ENCODE measurements around the gene CREG1. TPM values are rescaled to one million over a fixed set of nuclear protein-coding genes. Genes with fewer than 3 reads are reported as not detected.

The CREG1 gene
- polyA plus RNA-seq, 5 donors, result 65.2 to 110 (median 95.2) TPM

DNA sequence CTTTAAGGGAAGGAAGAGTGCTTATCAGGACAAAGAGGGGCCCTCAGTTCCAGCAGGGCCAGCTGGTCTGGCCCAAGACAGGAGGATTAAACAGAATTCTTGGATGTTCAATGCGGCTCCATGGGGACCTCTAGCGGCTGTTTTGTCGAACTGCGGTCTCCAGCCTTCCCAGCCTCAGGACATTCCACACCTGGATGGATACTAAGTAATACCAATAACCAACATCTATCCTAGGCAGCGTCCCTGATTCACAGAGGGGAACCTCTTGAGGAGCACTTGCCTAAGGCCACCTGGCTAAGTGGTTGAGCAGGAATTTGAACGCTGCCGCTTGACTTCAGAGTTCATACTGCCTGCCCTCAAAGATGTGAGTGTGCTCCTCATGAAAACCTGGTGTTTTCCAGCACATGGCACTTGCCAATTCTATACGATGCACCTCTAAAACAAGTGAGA lies 19.7 kb downstream of the CREG1 start:
- DNase-seq, result peak; percentile 47 to 67

DNA sequence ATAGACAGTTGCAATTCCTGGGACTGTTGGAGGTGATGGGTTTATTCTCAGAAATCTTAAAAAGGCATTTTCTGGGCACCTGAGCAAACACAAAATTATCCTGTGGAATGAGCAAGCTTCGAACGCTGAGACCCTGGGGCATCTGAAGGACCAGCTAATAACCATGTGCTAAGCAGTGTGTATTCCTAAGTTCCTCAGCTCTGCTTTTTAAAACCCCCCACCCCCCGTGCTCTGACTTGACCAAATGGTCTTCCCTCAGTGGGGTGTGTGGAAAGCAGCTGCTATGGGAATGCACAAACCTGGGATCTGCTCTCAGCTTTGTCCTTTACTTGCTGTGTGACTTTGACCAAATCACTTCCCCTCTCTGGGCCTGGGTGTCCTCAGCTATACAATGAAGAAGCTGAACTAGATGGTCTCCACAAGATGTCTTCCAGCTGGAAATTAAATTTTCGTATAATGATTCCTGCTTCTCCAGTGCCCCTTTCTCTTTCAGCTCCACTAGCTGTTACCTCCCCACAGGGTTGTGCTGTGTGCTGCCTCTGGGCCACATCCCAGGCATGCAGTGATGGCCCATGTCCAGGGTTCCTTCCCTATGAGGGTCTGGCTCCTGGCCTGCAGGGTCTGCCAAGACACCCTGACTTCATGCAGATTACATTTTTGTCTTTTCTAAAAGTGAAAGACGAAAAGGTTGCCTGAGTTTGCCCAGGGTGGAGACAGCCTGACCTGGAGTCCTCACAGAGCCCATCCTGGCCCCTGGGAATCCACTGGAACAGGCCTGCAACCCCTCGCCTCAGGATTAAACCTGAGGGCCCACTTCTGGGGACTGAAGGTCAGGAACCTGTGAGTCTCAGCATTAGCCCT lies 20.4 kb downstream of the CREG1 start:
- no peak for DNase-seq

DNA sequence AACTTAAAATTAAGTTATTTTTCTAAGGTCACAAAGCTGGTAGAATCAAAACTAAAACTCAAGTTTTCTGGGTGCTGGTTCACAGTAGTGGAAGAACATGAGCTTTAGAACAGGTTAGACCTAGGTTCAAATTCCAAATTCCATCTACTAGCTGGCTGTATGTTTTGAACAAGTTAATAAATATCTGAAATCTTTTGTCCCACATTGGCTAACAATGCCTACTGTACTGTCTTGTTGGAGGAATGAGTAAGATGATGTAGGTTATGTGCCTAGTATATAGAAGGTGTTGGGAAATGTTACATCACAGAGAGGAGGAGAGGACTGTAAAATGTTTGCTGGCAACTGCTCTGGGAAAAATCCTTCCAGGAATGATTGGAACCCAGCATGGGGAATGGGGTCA lies 21.2 kb downstream of the CREG1 start:
- no peak for DNase-seq

DNA sequence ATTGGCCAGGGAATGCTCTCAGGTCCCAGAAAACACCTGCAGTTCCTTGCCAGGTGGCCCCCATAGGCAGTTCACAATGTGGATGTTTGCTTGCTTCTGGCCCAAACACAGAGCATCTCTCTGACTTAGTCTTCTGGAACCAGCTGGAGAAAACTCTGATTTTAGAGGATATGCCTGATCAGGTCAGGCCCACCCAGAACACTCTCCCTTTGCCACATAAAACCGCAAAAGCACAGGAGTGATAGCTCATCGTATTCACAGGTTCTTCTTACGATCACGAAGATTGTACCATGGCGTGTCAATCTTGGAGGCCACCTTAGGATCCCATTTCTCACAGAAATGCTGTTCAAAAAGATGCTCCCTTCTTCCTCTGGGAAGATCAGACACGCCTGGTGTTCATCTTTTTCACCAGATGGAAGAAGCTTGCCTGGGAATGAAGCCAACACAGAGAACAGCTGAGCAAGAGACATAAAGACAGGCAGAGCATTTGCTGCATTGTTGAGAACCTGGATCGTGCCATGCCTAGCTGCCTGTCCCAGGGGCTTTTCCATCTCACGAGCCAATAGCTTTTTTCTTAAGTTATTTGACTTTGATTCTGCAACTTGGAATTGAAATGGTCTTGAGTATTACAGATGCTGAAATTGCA lies 23.6 kb downstream of the CREG1 start:
- DNase-seq, result no peak

DNA sequence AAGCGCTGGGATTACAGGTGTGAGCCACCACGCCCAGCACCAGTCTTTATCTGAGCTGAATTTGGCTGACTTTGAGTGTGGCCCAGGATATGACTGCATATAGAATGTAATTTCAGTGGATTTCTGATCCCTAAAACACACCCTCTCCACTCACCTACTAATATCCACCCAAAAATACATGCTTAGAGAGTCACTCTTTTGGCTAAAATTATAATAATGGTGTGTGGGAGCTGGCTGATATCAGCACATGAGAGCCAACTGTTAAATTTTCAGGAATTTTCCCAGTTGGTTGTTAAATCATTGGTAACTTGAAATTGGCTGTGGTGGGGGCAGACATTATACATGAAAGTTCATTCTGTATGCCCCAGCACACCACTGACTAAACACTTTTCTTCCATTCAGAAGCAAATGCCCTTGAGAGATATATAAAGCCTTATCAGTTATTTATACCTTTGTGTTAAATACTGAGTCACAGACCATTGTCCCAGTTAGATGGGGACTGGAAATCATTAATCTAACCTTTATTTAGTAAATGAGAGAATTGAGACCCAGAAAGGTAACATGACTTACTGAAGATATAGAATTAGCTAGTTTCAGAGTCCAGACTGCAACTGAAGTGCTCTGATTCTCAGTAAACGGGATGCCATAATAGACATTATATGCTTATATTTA lies 25.4 kb downstream of the CREG1 start:
- no peak for DNase-seq

DNA sequence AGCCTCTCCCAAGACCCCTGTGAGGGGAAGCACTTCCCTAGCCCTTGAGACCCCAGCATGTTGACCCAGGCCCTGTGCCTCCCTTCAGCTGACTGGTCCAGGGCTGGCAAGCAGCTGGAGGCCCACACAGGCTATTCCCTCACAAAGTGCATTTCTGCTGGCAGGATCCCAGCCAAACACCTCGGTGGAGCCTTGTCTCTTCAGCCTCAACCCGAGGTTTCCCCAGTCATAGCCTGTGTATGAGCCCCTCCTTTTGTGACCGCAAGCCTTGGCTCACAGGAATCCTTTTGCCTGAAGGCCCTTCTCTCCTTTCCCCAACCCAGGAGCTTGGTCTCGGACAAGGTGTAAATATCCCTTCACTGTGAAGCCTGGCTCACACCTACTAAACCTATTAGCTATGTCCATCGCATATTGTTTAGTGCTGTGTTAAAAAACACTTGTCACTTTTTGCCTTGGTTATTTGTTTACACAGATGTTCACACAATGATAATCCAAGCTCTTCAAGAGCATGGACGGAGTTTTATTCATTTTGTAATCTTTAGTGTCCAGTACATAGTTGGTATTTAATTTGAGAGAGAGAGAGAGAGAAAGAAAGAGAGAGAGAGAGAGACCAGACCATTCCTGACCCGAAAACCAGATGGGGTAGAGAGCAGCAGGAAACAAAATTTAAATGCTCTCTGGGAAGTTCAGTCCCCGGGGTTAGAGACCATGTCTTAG lies 26.7 kb downstream of the CREG1 start:
- no peak for DNase-seq

DNA sequence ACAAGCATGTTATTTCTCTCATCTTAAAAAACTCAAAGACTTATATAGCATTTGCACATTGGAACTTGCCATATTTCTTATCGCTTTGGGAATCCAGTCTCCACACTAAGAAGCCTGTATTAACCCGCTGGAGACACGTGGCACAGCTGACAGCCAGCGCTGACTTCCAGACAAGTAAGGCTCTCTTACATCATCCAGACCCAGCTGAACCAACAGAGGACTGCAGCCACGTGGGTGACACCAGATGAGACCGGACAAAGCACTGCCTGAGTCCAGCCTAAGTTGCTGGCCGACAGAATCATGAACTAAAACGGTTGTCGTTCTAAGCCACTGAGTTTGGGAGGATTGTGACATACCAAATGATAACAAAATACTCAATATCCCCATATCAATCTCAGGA lies 28.9 kb downstream of the CREG1 start:
- no peak for DNase-seq

DNA sequence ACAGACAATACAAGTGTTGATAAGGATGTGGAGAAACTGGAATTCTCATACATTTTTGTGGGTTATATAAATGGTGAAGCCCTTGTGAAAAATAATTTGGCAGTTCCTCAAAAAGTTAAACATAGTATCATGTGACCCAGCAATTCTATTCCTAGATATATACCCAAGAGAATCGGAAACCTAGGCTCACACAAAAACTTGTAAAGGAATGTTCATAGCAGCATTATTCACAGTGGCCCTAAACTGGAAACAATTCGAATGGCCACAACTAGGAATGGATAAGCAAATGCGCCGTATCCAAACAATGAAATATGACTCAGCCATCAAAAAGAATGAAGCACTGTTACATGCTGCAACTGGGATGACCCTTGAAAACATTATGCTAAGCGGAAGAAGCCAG lies 31.3 kb downstream of the CREG1 start:
- DNase-seq, result no peak

DNA sequence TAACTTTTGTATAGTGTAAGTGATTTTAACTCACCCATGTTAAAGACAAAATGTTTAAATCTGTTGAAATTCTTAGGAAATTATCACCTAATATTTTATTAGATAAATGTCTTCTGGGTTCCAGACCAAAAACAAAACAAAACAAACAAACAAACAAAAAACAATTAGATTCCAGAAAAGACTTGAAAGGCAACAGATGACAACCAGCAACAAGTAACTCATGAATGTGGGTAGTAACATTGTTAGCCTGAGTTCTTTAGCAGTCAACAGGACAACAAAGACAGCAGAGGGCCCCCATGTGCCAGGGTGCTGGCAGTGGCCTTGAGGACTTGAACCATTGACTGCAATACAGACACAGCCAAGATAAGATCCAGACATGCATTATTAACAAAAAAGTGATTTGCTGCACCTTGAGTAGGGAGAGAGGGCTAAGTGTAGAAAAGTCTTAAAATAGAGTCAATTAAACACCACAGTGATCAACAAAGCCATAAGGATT lies 32.8 kb downstream of the CREG1 start:
- no peak for DNase-seq

DNA sequence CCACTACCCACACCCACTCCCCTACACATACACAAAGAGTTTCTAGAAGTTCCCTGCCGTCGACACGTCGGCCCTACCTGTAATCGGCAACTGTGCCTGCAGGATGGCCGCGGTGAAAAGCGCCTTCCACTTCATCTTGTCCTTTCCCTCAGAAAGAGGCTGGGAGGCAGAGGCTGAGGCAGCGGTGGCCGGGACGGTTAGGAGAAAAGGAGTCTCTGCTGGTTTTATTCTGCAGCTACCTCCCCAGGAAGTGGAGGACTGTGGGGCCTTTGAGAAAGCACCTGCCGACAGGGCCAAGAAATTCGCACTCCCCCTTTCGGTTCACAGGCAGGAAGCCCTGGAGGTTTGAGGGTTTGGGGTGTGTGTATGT lies 35.2 kb downstream of the CREG1 start, which contains the start of gene CD247:
TSS of gene CD247 (minus strand) at position 199 of the 370 bp plus-strand sequence. CDS start at position 135, 64 bp downstream.
- DNase-seq, result no peak

DNA sequence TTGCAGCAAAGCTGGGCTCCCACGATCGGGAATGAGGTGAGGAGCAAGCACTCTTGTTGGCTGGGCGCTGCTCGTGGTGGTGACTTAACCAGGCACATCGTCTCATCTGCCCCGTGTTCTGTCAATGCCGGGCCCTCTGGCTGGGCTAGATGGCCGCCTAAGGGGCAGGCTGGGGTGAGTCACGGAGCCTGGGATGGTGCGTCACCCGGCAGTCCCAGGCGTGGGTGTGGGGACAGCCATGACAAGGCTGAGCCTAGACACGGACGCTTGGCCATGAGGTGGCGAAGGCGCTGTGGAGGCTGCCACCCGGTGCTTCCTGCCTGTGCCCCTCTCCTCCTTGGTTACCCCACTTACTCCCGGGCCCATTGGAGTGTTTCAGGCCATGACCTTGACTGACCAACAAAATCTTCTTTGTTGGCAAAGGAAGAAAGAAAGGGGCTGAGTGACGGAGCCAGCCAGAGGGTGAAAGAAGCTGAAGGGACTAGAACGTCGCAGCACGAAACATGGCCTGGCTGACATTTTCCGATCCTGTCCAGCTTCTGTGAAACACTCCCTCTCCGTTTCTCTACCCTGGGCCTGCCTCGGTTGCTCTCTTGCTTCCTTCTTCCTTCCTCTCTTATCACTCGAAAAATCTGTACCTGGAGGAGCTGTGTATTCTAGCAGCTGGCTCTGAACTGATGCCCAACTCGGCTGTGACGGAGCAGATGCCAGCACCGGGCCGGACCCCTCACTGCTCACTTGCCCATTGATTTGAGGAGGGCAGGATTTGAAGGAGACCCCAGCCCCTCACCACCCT lies 35.8 kb downstream of the CREG1 start:
- no peak for DNase-seq

DNA sequence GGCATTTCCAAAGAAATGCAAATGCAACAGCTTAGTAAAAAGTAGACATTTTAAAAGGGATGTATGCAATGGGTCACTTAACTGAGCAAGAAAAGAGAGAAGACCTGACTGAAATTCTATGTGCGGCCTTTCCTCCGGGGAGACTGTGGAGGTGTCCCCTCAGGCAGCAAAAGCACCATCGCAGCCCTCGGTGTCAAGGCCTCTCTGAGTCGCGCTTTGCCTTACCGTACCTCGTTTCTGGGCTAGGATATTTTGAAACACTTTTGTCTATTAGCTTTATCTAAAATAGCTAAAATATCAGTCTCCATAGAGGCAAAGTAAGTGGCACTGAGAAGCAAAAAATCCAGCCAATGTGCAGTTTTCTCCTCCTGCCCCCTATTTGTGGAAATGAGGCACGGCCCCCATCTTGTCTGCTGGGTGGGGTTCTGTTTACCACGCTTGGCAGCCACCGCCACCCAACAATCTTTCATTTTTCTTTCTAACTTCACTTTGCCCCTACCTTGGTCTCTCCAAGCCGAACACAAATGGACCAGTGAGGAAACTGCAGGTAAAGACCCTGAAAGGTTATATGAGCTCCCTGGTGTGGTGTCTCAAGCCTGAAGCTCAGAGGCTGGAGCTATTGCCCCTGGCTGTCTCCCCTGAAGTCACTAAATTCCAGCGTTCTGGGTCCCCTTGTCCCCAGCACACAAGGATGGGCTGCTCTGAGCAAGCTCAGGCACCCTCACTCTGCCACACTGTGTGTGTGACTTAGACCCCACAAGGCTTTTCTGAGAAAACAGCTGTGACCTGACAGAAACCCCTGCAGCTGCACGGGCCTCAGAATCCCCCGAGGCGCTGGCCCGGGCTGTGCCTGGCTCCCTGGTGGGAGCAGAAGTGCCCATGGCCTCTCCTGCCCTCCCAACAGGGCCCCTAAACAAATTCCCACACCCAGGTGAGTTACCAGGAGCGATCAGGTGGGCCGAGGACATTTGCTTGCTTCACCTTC lies 36.9 kb downstream of the CREG1 start:
- no peak for DNase-seq

DNA sequence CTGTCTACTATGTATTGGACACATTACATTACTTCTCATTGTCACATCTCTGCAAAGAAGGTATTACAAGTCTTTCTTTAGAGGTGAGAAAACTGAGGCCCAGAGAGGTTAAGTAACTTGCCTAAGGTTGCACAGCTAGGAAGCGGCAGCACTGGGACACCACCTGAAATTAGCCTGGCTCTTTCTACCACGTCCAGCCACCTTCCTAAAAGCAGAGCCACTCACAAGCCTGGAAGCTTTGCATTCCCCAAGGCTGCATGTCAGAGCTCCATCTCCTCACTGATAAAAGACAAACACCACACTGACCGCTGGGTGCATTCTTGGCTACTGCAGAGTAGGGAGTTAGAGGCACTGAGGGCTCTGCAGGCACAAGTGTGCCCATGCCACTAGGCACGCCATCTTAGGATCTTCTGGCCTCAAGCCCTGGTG lies 37.7 kb downstream of the CREG1 start:
- no peak for DNase-seq

DNA sequence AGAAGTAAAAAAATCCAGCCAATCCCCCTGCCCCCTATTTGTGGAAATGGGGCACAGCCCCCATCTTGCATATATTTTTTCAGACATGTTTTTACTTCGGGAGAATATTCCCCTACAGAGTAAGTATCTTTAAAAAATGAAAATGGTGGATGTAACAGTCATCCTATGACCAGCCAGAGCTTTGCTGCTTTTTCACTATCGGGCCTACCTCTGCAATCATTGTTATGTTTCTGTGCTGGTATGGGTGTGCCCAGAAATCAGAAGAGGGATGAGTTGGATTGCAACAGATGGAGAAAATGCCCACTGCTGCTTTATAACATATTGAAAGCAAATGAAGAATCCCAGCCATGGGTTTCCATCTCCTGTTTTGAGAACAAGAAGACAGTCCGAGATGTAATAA lies 38.1 kb downstream of the CREG1 start:
- no peak for DNase-seq

DNA sequence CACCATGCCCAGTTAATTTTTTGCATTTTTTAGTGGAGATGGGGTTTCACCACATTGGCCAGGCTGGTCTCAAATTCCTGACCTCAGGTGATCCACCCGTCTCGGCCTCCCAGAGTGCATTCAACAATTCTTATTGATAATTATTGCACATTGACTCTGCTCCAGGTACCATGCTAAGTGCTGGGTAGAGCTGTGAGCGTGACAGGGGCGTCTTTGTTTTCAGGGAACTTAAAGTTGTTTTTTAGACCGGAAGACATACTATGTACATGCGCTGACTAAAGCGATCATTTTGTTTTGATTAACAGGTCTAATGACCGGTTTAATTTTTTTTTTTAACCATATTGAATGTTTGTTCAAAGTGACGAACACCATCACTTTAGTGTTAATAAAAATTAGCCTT lies 39.3 kb downstream of the CREG1 start:
- DNase-seq, result no peak

DNA sequence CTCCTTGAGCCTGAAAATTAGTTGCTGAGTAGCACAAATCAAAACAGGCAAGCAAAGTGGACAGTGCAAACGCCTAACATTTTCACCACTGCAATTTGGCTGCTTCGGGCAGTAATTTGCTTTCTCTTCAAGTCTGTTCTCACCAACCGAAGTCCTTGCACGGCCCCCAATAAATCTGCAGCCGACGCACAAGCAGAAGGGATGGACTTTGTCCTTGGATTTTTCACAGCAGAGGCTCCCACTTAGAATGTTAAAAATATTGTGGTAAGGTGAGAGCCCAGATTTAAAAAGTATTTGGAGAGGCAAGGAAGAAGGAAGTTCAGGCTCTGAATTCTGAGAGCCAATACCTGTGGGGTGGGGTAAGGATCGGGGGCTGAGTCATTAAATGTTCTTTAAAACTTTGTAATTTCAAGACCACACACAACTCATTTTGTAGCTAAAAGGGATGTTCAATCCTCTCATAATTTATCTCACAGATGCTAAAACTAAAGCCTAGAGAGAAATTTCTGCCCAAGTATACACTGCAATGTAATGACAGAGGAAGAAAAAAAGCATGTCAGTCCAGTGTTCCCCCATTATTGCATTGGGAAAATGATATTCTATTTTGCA lies 41.4 kb downstream of the CREG1 start:
- no peak for DNase-seq

DNA sequence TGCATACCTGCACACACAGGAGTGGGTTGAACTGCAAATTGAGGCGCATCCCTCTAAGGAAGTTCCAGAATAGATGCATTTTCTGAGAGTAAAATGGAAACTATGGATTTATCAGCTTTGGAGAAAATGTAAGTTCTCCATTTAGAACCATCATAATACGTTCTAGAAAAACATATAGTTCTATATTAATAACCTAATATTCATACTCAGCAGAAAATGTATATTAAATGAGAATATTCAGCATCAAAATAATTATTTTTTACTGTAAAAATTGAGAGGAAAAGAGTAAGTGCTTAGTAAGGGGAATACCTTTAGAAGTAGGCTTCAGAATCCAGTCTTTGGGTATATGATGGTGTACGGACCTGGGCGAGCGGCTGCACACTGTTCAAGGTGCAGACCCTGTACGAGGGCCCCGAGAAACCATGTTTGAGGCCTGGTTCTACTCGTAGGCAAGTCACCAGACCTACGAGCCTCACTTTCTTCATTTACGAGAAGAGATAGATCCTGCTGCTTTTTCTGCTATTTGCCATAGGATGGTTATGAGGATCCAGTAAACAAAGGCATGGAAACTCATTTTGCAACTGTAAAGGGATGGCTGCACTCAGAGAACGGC lies 42.1 kb downstream of the CREG1 start:
- DNase-seq, result no peak

DNA sequence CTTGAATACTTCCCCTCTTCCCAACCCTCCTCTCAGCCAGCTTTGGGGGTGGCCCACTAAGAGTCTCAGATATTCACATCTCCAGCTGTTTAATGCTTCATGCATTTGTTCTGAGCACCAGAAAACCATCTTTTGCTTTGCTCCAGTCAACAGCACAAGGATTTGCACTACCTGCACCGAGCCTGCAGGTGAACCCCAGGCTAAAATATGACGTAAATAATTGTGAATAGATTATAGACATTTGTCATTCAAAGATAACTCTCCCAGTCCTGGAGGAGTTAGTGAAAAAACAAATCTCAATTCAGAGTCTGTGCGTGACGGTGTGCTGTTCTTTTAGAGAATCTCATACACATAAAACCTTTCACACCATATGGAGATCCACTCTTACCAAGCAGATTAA lies 42.7 kb downstream of the CREG1 start:
- DNase-seq, result no peak

DNA sequence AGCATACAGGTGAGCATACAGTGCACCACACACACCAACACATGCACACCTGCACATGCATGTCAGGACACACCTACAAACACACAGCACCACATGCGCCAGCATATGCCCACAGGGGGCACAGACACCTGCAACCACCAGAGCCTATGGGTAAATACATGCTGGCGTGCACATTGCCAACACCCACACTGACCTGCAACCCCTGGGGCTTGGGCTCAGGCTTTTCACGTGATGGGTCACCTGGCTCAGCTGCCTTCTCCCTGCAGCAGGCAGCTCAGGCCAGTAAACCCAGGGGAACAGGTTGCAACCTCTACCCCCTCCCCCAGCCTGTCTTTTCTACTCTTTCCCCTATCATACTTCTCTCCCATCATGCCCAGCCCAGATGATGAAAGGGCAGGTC lies 43.3 kb downstream of the CREG1 start:
- no peak for DNase-seq

Data from right lung (tissue), 5 donors.